GM23248 (cell line): Measurements from ENCODE around the gene RASAL2.

Experiments used
- EZH2 ChIP-seq: fragments of 200-600 bp; sonication (generic); IDR thresholded peaks from 2 replicates; pipeline ENCODE4 v1.6.1; 2018; ENCODE audit warnings: antibody characterized with exemption, mild to moderate bottlenecking; ENCODE audit not compliant: insufficient read depth, poor library complexity, severe bottlenecking
- EZH2phosphoT487 ChIP-seq: fragments of 200-600 bp; sonication (generic); IDR thresholded peaks from 2 replicates; pipeline ENCODE4 v1.6.1; 2018; ENCODE audit warnings: antibody characterized with exemption, moderate library complexity, mild to moderate bottlenecking, low read depth; ENCODE audit not compliant: insufficient read depth

DNA sequence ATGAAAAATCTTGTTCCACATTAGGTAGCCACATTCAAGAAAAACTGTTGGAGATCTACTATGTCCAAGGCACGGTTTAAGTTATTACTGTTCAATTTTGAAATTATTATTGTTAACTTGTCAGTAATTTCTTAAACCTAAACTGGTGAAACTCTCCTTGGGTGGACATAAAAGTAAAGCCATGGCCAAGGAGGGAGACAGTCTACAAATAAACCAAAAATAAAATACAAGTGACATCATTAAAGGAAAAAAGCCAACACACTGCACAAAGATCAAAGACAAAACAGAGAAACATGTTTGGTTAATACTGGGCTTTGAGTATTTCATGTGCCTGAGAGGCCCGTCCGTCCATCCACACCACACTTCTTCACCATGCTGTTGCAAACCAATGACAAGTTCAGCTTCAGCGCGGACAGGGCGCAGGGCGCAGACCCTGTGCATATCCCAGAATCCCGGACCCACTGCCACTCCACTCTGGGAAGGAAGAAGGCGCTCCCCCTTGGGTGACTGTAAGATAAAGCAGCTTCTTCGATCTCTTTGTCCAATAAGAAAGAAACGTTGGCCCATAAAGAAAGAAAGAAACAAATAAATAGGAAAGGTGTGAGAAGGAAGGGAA is 918 bp upstream of the RASAL2 start:
- TF ChIP-seq EZH2phosphoT487, result no peak
- no peak for TF ChIP-seq EZH2
